LNCaP clone FGC (cell line): Measurements from ENCODE around the gene SRPRB.
A peak's percentile ranks its signal among the peaks of the same experiment; 100 is the strongest.
"Not testable (repeated sequence)": the region's sequence is repeated elsewhere in the genome, so short reads cannot be mapped to it uniquely, and the experiment has no call there.

ENCODE experiments used
- DNase-seq: peaks from one replicate; pipeline ENCODE4 v3.0.0-alpha.2; 2011; ENCODE audit warnings: low read depth
- H3K4me3 ChIP-seq: 2 replicates; pipeline ENCODE4 v1.5.1; 2011; ENCODE audit warnings: mild to moderate bottlenecking, low read depth, low read length, control low read depth
- TF ChIP-seq, protein P1 (sequence below): IDR thresholded peaks from 2 replicates; pipeline ENCODE4 v1.5.1; 2012; ENCODE audit warnings: mild to moderate bottlenecking; ENCODE audit not compliant: control insufficient read depth, insufficient read depth; ENCODE audit errors: extremely low read depth

Gene SRPRB

DNA sequence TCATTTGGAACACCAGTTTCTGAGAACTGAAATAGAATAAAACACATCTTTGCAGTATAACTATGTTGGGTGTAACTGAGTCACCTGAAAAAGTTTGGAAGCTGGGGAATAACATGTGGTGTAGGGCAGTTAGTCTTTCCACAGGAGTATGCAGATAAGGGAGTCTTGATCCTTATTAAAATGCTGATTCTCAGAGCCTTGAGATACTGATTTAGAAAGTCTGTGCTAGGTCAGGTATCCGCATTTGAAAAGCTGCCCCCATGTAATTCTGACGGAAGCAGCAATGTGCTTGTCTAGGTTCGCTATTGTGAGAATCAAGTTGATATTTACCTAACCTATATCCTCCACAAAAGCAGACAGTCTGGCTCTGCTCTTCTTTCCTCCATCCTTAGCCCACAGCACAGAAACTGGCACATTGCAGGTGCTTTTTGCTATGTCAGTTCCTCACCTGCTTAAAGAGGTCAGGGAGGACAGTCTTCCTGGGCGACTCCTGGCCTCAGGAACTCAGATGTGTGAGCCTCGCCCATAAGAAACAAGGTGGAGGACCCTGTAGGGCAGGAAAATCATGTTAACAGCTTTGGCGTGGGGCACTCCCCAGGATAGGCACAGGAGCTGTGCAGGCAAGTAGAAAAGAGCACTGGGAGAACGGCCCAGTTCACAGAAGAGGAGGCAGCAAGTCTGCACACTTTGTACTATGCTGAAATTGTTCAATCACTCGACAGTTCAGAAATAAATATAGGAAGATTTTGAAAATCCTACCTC, 27.6 kb upstream of the SRPRB start:
- H3K4me3 ChIP-seq = no peak overlapping the region
- DNase-seq = peak; percentile 13
- TF ChIP-seq, protein P1, sequence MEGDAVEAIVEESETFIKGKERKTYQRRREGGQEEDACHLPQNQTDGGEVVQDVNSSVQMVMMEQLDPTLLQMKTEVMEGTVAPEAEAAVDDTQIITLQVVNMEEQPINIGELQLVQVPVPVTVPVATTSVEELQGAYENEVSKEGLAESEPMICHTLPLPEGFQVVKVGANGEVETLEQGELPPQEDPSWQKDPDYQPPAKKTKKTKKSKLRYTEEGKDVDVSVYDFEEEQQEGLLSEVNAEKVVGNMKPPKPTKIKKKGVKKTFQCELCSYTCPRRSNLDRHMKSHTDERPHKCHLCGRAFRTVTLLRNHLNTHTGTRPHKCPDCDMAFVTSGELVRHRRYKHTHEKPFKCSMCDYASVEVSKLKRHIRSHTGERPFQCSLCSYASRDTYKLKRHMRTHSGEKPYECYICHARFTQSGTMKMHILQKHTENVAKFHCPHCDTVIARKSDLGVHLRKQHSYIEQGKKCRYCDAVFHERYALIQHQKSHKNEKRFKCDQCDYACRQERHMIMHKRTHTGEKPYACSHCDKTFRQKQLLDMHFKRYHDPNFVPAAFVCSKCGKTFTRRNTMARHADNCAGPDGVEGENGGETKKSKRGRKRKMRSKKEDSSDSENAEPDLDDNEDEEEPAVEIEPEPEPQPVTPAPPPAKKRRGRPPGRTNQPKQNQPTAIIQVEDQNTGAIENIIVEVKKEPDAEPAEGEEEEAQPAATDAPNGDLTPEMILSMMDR = no peak

DNA sequence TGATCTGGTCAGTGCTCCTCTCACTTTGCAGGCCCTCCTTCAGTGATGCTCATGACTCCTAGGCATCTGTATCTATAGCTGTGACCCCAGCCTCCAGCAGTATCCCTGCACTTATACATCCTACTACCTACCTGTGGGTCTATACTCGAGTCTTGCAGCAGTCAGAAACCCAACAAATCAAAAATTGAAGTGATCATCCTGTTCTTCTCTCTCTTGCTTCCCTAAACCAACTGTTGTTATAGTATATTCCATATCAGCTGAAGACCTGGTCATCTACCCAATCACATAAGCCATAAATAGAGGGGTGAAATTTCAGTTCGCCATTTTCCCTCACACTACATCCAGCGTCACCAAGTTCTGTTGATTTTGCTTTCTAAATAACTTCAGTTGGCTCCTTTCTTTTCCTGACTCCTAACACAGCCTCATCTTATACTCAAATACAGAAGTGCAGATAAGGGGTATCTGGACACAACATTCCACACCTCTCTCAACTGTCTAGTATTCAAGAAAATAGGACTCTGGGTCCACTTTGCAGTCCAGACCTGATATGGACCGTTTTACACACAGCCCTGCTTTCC, 25.9 kb upstream of the SRPRB start:
- no peak overlapping the region for H3K4me3 ChIP-seq
- TF ChIP-seq, protein P1 = no peak
- no peak for DNase-seq

DNA sequence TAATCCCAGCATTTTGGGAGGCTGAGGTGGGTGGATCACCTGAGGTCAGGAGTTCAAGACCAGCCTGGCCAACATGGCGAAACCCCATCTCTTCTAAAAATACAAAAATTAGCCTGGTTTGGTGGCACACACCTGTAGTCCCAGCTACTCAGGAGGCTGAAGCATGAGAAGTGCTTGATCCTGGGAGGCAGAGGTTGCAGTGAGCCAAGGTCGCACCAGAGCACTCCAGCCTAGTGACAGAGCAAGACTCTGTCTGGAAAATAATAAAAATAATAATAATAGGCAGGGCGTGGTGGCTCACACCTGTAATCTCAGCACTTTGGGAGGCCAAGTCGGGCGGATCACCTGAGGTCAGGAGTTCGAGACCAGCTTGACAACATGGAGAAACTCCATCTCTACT, 24.9 kb upstream of the SRPRB start:
- H3K4me3 ChIP-seq, DNase-seq: not testable (repeated sequence)

DNA sequence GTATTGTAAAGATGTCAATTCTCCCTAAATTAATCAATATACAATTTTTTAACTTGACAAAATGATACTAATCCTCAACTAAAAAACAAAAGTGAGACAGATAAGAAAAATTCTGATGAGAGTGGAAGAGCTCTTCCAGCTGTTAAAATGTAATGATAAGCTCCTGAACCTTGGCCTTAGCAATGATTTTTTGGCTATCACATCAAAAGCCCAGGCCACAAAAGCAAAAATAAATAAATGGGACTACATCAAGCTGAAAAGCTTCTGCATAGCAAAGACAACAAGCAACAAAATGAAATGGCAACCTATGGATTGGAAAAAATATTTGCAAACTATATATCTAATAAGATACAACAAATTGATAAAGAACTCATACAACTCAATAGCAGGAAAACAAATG, 24.0 kb upstream of the SRPRB start:
- no peak for DNase-seq
- TF ChIP-seq, protein P1 = no peak
- no peak overlapping the region for H3K4me3 ChIP-seq

DNA sequence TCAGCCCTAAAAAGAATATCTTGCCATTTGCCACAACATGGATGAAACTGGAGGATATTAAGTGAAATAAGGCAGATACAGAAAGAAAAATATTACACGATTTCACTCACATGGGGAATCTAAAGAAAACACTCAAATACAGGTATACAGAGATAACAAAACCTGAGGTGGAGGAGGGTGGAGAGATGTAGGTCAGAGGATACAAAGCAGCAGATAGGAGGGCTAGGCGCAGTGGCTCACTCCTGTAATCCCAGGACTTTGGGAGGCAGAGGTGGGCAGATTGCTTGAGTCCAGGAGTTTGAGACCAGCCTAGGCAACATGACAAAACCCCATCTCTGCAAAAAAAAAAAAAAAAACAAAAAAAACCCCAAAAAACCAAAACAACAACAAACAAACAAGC, 23.2 kb upstream of the SRPRB start:
- no peak for DNase-seq
- no peak overlapping the region for H3K4me3 ChIP-seq
- TF ChIP-seq, protein P1 = no peak

DNA sequence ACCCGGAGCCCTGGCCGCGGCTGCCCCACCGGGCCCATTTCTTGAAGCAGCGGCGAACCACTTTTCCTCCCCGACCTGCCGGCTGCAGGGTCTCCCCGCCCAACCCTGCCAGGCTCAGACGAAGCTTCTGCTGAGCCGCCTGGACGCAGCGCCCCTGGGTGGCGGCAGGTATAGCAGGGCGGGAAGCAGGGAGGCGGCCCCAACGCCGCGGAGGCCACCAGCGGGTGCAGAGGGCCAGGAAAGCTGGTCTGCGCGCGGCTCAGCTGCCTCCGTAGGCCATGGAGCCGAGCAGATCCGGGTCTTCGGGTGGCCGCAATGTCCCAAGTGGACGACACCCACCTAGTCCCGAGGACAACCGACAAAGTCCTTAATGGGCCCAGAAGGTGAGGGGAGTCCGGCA, 21.9 kb upstream of the SRPRB start:
- H3K4me3 ChIP-seq = no peak overlapping the region
- TF ChIP-seq, protein P1 = no peak
- no peak for DNase-seq

DNA sequence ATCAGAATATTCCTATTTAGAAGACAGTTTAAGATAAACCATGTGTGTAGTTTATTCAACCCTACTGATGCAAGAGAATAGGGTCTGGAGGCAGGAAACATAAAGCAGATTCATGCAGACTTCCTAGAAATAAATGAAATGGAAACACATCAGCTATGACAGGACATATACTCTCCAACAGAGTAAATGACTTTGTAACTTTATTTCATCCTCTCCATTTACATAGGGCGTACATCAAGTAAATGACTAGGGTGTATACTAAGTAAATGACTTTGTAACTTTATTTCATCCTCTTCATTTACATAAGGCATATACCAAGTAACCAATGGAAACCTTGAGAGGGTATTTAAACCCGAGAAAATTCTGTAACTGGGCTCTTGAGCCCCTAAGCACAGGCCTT, 17.6 kb upstream of the SRPRB start:
- no peak overlapping the region for H3K4me3 ChIP-seq
- TF ChIP-seq, protein P1 = no peak
- no peak for DNase-seq
